Liver (tissue), 9 donors: ENCODE data around the gene MFGE8. TPM values are rescaled to one million over a fixed set of nuclear protein-coding genes. Genes with fewer than 3 reads are reported as not detected.

Source experiments
- DNase-seq: peaks from one replicate; pipeline ENCODE4 v3.0.0-alpha.2; 2017; ENCODE audit warnings: low spot score
- H3K27ac ChIP-seq, 2 donors: one replicate each; pipeline ENCODE4 v1.7.0; 2013; ENCODE audit warnings: inconsistent platforms in 2 of 2, low read length in 2 of 2, control low read depth in 1 of 2, low read depth in 1 of 2, mild to moderate bottlenecking in 1 of 2
- H3K27me3 ChIP-seq, 4 donors: one replicate each; pipeline versions ENCODE4 v1.6.1 to v1.7.0; 2013; ENCODE audit warnings: low read length in 3 of 4, inconsistent platforms in 1 of 4, mild to moderate bottlenecking in 1 of 4, moderate library complexity in 1 of 4; ENCODE audit not compliant: control insufficient read depth in 4 of 4, insufficient read depth in 4 of 4
- H3K36me3 ChIP-seq, 4 donors: one replicate each; pipeline versions ENCODE4 v1.6.1 to v1.7.0; 2013; ENCODE audit warnings: low read length in 3 of 4, mild to moderate bottlenecking in 3 of 4, low read depth in 1 of 4, moderate library complexity in 1 of 4; ENCODE audit not compliant: control insufficient read depth in 4 of 4, insufficient read depth in 3 of 4
- H3K4me1 ChIP-seq, 4 donors: one replicate each; pipeline versions ENCODE4 v1.6.1 to v1.7.0; 2013; ENCODE audit warnings: low read length in 3 of 4, mild to moderate bottlenecking in 3 of 4, moderate library complexity in 1 of 4; ENCODE audit not compliant: control insufficient read depth in 4 of 4, insufficient read depth in 4 of 4
- H3K4me3 ChIP-seq, 3 donors: one replicate each; pipeline versions ENCODE4 v1.6.1 to v1.7.0; 2013; ENCODE audit warnings: low read length in 3 of 3, control low read depth in 1 of 3, low read depth in 1 of 3, mild to moderate bottlenecking in 1 of 3
- H3K9ac ChIP-seq, 2 donors: one replicate each; pipeline ENCODE4 v1.7.0; 2013; ENCODE audit warnings: low read length in 2 of 2, mild to moderate bottlenecking in 2 of 2, moderate library complexity in 2 of 2, control low read depth in 1 of 2, low read depth in 1 of 2
- H3K9me3 ChIP-seq, 4 donors: one replicate each; pipeline versions ENCODE4 v1.6.1 to v1.7.0; 2013; ENCODE audit warnings: low read length in 3 of 4; ENCODE audit not compliant: control insufficient read depth in 4 of 4
- CTCF ChIP-seq: fragments of 150-350 bp; IDR thresholded peaks from 2 replicates; pipeline ENCODE4 v1.5.1; 2017; ENCODE audit warnings: improper control_type of control experiment, low read depth, low read length; ENCODE audit not compliant: missing input control
- EGR1 ChIP-seq, 2 donors: IDR thresholded peaks; 2 replicates each; pipeline ENCODE4 v1.6.1; 2016 to 2018; ENCODE audit warnings: antibody characterized with exemption in 2 of 2, low read depth in 2 of 2
- FOXA1 ChIP-seq: IDR thresholded peaks from 2 replicates; pipeline ENCODE4 v1.6.1; 2016; ENCODE audit warnings: antibody characterized with exemption
- HNF4A ChIP-seq, 2 donors: conservative IDR thresholded peaks; 2 replicates each; pipeline ENCODE4 v1.6.1; 2016; ENCODE audit warnings: antibody characterized with exemption in 2 of 2, mild to moderate bottlenecking in 2 of 2
- JUND ChIP-seq, 2 donors: IDR thresholded peaks; 2 replicates each; pipeline ENCODE4 v1.6.1; 2016; ENCODE audit warnings: antibody characterized with exemption in 2 of 2
- MAX ChIP-seq: IDR thresholded peaks from 2 replicates; pipeline ENCODE4 v1.6.1; 2016; ENCODE audit warnings: antibody characterized with exemption
- NR2F2 ChIP-seq: IDR thresholded peaks from 2 replicates; pipeline ENCODE4 v1.6.1; 2016; ENCODE audit warnings: antibody characterized with exemption
- RAD21 ChIP-seq, 2 donors: IDR thresholded peaks; 2 replicates each; pipeline ENCODE4 v1.6.1; 2016; ENCODE audit warnings: antibody characterized with exemption in 2 of 2, mild to moderate bottlenecking in 2 of 2
- REST ChIP-seq: IDR thresholded peaks from 2 replicates; pipeline ENCODE4 v1.6.1; 2016; ENCODE audit warnings: antibody characterized with exemption, mild to moderate bottlenecking
- RXRA ChIP-seq, 2 donors: IDR thresholded peaks; 2 replicates each; pipeline ENCODE4 v1.6.1; 2017 to 2018; ENCODE audit warnings: antibody characterized with exemption in 2 of 2, mild to moderate bottlenecking in 1 of 2
- SP1 ChIP-seq: IDR thresholded peaks from 2 replicates; pipeline ENCODE4 v1.6.1; 2018; ENCODE audit warnings: antibody characterized with exemption, mild to moderate bottlenecking
- YY1 ChIP-seq: IDR thresholded peaks from 2 replicates; pipeline ENCODE4 v1.6.1; 2016; ENCODE audit warnings: antibody characterized with exemption, mild to moderate bottlenecking
- ZBTB33 ChIP-seq: IDR thresholded peaks from 2 replicates; pipeline ENCODE4 v1.6.1; 2016; ENCODE audit warnings: antibody characterized with exemption
- WGBS: extraction: QIAGEN DNeasy Blood & Tissue Kit; methylation state at CpG from one replicate; pipeline ENCODE4 v1.1.7; 2013; 5-methylcytosine and 5-hydroxymethylcytosine counted together
- polyA plus RNA-seq, 2 donors: library from polyadenylated mRNA; stranded (reverse) in 1 of 2; unstranded in 1 of 2; fragments of 200-250 nt in 1 of 2; fragments of >200 nt in 1 of 2; fragmentation: Nextera tagmentation in 1 of 2; extraction: Ambion mirVana in 1 of 2; gene quantifications; one replicate each; pipeline versions ENCODE4 v1.2.1 to v1.2.3, GENCODE V29; 2013 to 2015
- total RNA-seq, 2 donors: library from RNA; depleted of rRNA; stranded (reverse); fragments of >200 nt; gene quantifications; one replicate each; pipeline ENCODE4 v1.2.3, GENCODE V29; 2014
- donor health status: healthy.
- donor health status: healthy.
- donor health status: healthy.
- donor health status: healthy.
- donor health status: healthy.

Gene MFGE8
- total and polyA plus RNA-seq, 4 donors: 6.6 to 14.8 (median 12.8) TPM

DNA sequence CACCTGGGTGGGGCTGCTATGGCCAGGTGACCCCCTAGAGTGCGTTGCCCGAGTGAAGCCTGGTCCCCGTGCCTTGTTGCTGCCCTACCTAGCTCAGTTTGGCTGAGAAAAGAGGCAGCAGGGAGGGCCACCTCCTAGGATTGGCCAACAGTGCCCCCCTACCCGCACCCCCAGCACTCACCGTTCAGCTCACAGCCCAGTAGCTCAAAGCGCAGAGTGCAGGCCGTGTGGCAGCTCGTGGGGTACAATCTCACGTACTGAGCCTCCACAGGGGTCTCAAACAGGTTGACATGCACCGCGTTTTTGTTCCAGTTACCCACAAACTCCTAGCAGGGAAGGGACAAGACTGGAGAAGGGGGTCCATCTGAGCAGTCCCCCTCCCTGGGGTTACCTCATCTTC lies 7.6 kb downstream of the MFGE8 start:
- no peak for TF ChIP-seq NR2F2
- no peak for TF ChIP-seq RXRA (IDR thresholded peaks at IDR 0.05)
- TF ChIP-seq HNF4A (conservative IDR thresholded peaks at IDR 0.05): no peak
- no peak for TF ChIP-seq MAX
- no peak for TF ChIP-seq REST
- TF ChIP-seq JUND (IDR thresholded peaks at IDR 0.05): no peak
- no peak for TF ChIP-seq CTCF
- TF ChIP-seq SP1: no peak
- no peak for TF ChIP-seq RAD21 (IDR thresholded peaks at IDR 0.05)
- no peak for TF ChIP-seq FOXA1
- TF ChIP-seq ZBTB33: no peak
- no peak for DNase-seq

GRCh38 chr15:88904624-88905327 lies 8.4 kb downstream of the MFGE8 start:
- Histone ChIP-seq H3K27ac (no peak overlapping the region), H3K4me1 (no peaks in the 10 kb centered on the region), H3K27me3 (no peaks in the 10 kb centered on the region), H3K4me3 (no peak overlapping the region), H3K36me3 (no peaks in the 10 kb centered on the region), H3K9ac (no peak overlapping the region), H3K9me3 (no peaks in the 10 kb centered on the region)
- 36% methylated on average over 10 of the region's 10 CpGs for WGBS
- peak; percentile 87 for DNase-seq
- no peak for TF ChIP-seq REST
- TF ChIP-seq NR2F2: no peak
- peak; percentile 84 to 89 for TF ChIP-seq RAD21 (IDR thresholded peaks at IDR 0.05)
- no peak for TF ChIP-seq RXRA (IDR thresholded peaks at IDR 0.05)
- no peak for TF ChIP-seq MAX
- no peak for TF ChIP-seq YY1
- no peak for TF ChIP-seq ZBTB33
- no peak for TF ChIP-seq EGR1 (IDR thresholded peaks at IDR 0.05; ENCODE audit: low read depth in 2 of 2)
- TF ChIP-seq CTCF: peak; percentile 99
- no peak for TF ChIP-seq SP1

More for the DNA sequence above, 7.6 kb downstream of the MFGE8 start:
- Histone ChIP-seq H3K27me3 (no peaks in the 10 kb centered on the region), H3K27ac (no peak overlapping the region), H3K4me1 (no peaks in the 10 kb centered on the region), H3K9ac (no peak overlapping the region), H3K36me3 (no peaks in the 10 kb centered on the region), H3K9me3 (no peaks in the 10 kb centered on the region), H3K4me3 (no peak overlapping the region)
- 90% methylated on average over 11 of the region's 11 CpGs for WGBS
